ENCODE measurements around the gene OR2V1.

The OR2V1 gene

GRCh38 chr5:181136361-181136955 lies 5.5 kb upstream of the OR2V1 start:
- Histone ChIP-seq H3K9me2 (replicated peaks; ENCODE audit: control insufficient read depth, low read length) (no peaks in the 10 kb centered on the region), H3K4me2 (ENCODE audit: low read length) (no peak overlapping the region), H3K27ac (ENCODE audit: low read depth, low read length) (no peak overlapping the region), H3F3A (ENCODE audit: control insufficient read depth, insufficient read depth) (no peaks in the 10 kb centered on the region), H4K20me1 (ENCODE audit: control insufficient read depth, insufficient read depth, low read depth, low read length) (no peaks in the 10 kb centered on the region), H3K4me1 (ENCODE audit: control insufficient read depth, low read length) (no peaks in the 10 kb centered on the region), H3K27me3 (ENCODE audit: control insufficient read depth, low read length) (peaks cover 7% of the 10 kb centered on the region), H3K4me3 (ENCODE audit: low read length) (no peak overlapping the region), H3K36me3 (ENCODE audit: control insufficient read depth, low read length) (no peaks in the 10 kb centered on the region), H3K79me2 (ENCODE audit: control insufficient read depth, low read length) (no peaks in the 10 kb centered on the region), H3K9me3 (ENCODE audit: control insufficient read depth, insufficient read depth, low read length) (no peaks in the 10 kb centered on the region)
- TF ChIP-seq EZH2phosphoT487 (IDR thresholded peaks at IDR 0.05; ENCODE audit: borderline replicate concordance, low read length) (no peak), CTCF (IDR thresholded peaks at IDR 0.05; ENCODE audit: low read depth, low read length, poor library complexity, severe bottlenecking) (no peak)

GRCh38 chr5:181134259-181134658 lies 3.3 kb upstream of the OR2V1 start:
- Histone ChIP-seq H3F3A (ENCODE audit: control insufficient read depth, insufficient read depth) (no peaks in the 10 kb centered on the region), H3K27me3 (ENCODE audit: control insufficient read depth, low read length) (peaks cover 11% of the 10 kb centered on the region), H3K4me3 (ENCODE audit: low read length) (no peak overlapping the region), H4K20me1 (ENCODE audit: control insufficient read depth, insufficient read depth, low read depth, low read length) (no peaks in the 10 kb centered on the region), H3K9me2 (replicated peaks; ENCODE audit: control insufficient read depth, low read length) (no peaks in the 10 kb centered on the region), H3K4me1 (ENCODE audit: control insufficient read depth, low read length) (no peaks in the 10 kb centered on the region), H3K4me2 (ENCODE audit: low read length) (no peak overlapping the region), H3K36me3 (ENCODE audit: control insufficient read depth, low read length) (no peaks in the 10 kb centered on the region), H3K27ac (ENCODE audit: low read depth, low read length) (no peak overlapping the region), H3K9me3 (ENCODE audit: control insufficient read depth, insufficient read depth, low read length) (no peaks in the 10 kb centered on the region), H3K79me2 (ENCODE audit: control insufficient read depth, low read length) (no peaks in the 10 kb centered on the region)
- no peak for TF ChIP-seq CTCF (IDR thresholded peaks at IDR 0.05; ENCODE audit: low read depth, low read length, poor library complexity, severe bottlenecking)
- no peak for TF ChIP-seq EZH2phosphoT487 (IDR thresholded peaks at IDR 0.05; ENCODE audit: borderline replicate concordance, low read length)

- H3K9me2 ChIP-seq (replicated peaks; ENCODE audit: control insufficient read depth, low read length), result no peaks in the 10 kb centered on the region
- no peaks in the 10 kb centered on the region for H3K36me3 ChIP-seq (ENCODE audit: control insufficient read depth, low read length)
- H3K27ac ChIP-seq (ENCODE audit: low read depth, low read length), result no peak overlapping the region
- no peak overlapping the region for H3K4me3 ChIP-seq (ENCODE audit: low read length)
- H3K4me1 ChIP-seq (ENCODE audit: control insufficient read depth, low read length), result no peaks in the 10 kb centered on the region
- no peaks in the 10 kb centered on the region for H3K9me3 ChIP-seq (ENCODE audit: control insufficient read depth, insufficient read depth, low read length)
- TF ChIP-seq EZH2phosphoT487 (IDR thresholded peaks at IDR 0.05; ENCODE audit: borderline replicate concordance, low read length) (no peak), CTCF (IDR thresholded peaks at IDR 0.05; ENCODE audit: low read depth, low read length, poor library complexity, severe bottlenecking) (no peak)
- H3K4me2 ChIP-seq (ENCODE audit: low read length), result no peak overlapping the region
- no peaks in the 10 kb centered on the region for H4K20me1 ChIP-seq (ENCODE audit: control insufficient read depth, insufficient read depth, low read depth, low read length)
- H3F3A ChIP-seq (ENCODE audit: control insufficient read depth, insufficient read depth), result no peaks in the 10 kb centered on the region
- H3K27me3 ChIP-seq (ENCODE audit: control insufficient read depth, low read length), result peaks cover 11% of the 10 kb centered on the region
- no peaks in the 10 kb centered on the region for H3K79me2 ChIP-seq (ENCODE audit: control insufficient read depth, low read length)
Measured at GRCh38 chr5:181133610-181134231, 2.8 kb upstream of the OR2V1 start.

Data from DOHH2 (cell line).